Measurements from ENCODE around the gene STYXL1. TPM values are rescaled to one million over a fixed set of nuclear protein-coding genes. Genes with fewer than 3 reads are reported as not detected.

Gene STYXL1
- polyA plus RNA-seq, 12 donors, result 16.5 to 35.7 (median 22.0) TPM; not detected in 1

GRCh38 chr7:75960372-75960771 lies 87.4 kb downstream of the STYXL1 start:
- DNase-seq, result no peak

DNA sequence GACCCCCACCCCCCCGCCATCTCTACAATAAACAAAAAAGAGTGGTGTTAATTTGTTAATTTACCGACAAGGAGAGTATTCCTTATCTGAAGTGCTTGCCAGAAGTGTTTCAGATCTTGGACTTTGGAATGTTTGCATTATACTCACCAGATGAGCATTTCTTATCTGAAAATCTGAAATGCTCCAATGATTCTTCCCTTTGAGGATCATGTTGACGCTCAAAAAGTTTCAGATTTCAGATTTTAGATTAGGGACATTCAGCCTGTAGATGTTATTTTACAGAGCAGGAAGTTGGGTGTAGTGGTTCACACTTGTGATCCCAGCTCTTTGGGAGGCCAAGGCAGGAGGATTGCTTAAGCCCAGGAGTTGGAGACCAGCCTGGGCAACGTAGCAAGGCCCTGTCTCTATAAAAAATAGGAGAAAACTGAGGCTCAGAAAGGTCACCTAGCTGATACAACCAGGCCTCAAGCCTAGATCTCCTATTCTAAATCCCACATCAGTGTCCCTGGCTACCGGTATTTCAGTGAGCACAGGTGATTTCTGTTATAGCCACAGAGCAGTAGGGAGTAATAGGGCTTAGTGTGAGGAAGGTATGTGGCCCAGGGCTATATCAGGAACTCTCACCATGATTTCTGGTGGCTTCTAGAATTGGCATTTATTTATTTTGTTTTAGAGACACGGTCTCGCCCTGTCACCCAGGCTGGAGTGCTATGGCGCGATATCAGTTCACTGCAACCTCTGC lies 88.8 kb downstream of the STYXL1 start:
- no peak for DNase-seq

DNA sequence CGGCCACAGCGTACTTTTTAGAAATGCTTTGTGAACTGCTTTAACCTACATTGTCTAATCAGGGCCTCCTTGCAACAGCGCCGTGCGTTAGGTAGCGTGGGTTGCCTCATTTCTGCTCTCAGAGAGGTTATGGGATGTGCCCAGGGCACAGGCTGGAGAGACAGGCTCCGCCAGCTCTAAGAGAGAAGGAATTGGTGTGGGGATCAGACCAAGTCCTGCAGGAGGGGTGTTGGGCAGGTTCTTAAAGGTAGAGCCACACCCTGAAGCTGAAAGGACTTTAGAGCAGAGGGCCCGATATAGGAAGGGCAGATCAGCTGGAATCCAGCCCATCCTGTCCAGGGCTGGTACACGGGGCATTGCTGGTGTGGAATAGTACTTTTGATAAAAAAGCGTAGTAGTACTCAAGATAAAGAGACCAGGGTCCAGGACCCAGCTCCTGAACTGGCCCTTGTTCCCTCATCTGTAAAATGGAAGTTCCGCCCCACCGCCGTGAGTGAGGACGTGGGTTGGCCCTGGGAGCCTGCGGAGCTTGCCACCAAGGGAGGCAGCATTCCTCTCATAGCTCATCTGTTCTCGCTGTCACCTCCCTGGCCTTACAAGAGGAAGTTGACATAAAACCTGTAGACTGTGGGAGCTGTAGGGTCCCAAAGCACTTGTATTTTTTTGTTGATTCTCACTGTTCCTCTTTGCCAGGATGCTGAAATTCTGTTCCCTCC lies 90.6 kb downstream of the STYXL1 start:
- DNase-seq, result no peak

DNA sequence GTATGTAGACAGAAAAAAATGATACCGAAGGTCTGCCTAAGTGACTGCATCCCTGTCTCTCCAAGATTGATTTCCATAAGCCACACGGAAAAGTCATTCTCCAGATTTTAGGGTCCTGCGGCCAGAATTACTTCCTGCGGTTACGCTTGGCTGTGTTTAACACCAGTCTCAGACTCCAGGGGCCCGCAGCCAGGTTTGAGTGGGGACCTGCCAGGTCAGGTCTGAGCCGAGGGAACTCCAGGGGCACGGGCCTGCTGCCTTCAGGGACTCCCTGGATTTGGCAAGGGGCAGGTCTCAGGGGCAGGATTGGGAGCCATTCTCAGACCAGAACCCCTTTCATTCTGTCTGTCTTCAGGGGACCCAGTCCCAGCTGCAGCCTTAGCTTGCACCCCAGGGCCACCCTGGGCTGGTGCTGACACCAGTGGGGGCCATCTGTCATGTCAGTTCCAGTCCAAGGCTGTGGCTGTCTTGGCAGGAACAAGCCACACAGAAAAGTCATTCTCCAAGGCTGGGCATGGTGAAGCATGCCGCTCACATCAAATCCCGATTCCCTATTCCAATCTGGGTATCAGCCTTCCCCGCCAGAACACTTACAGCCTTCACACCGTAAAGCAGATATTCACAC lies 92.4 kb downstream of the STYXL1 start:
- no peak for DNase-seq

GRCh38 chr7:75953931-75954330 lies 93.9 kb downstream of the STYXL1 start:
- DNase-seq, result no peak

- DNase-seq, result no peak
Observed at GRCh38 chr7:75953431-75953830, 94.4 kb downstream of the STYXL1 start.

DNA sequence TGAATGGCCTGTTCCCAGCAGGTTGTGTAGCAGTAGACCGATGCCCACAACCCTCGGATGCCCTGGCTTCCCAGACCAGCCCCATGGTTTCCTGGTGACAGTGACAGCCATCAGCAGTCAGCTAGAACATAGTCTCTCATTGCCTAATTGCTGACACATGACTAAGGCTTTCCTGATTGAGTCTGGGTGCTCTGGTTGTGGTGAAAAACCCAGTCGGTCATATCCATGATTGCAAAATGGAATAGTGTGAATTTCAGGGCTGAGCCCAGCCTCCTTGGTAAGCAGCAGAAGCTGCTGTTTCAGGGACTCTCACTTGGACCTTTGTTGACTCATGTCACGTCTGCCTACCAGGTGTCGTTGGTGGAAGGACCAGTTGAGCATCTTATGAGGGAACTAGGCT lies 96.3 kb downstream of the STYXL1 start:
- no peak for DNase-seq

DNA sequence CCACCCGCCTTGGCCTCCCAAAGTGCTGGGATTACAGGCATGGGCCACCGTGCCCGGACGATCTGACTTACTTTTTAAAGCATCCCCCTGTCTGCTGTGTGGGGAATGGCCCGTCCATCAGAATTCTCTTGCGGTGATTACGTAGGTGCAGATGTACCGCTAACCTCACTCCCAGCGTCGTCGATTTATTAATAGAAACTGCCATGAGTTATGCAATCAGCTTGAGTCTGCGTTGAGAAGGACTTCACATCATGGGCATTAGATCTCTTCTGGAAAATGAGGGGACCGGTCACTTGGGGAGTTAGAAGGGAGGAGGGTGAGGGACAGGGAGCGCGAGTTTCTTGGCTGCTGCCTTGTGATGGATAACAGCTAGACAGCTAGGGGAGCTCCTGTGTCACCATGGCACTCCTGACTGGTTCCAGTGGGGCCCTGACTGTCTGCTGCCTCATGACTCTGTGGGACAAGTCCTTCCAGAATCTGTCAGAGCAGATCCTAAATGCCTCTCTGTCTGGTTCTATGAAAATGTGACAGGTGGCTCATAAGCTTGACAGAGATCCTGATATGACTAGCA lies 97.6 kb downstream of the STYXL1 start:
- DNase-seq, result no peak

- DNase-seq, result no peak
Observed at GRCh38 chr7:75948179-75948578, 99.6 kb downstream of the STYXL1 start.

Other genes starting within 250 kb of the STYXL1 start
- under 1 TPM in 3 of 12 donors, not detected in 9; 0.28 to 0.35 (median 0.33) TPM for gene CCL24, start 234.2 kb downstream of the STYXL1 start, polyA plus RNA-seq (ENCODE audit: insufficient read length in 12 of 12)
- gene RHBDD2, start 169.0 kb downstream of the STYXL1 start, polyA plus RNA-seq (ENCODE audit: insufficient read length in 12 of 12), result 10 to 100 TPM in 11 of 12 donors, not detected in 1; 14.2 to 36.3 (median 18.6) TPM
- gene POR, start 132.8 kb downstream of the STYXL1 start, polyA plus RNA-seq (ENCODE audit: insufficient read length in 12 of 12), result 10 to 100 TPM in 11 of 12 donors, not detected in 1; 23.4 to 58.4 (median 31.8) TPM
- 100 to 1,000 TPM in 1 of 12 donors, 10 to 100 TPM in 10, not detected in 1; 30.6 to 103 (median 40.4) TPM for gene TMEM120A, start 53.4 kb downstream of the STYXL1 start, polyA plus RNA-seq (ENCODE audit: insufficient read length in 12 of 12)
- gene MDH2, start 106 bp upstream of the STYXL1 start, polyA plus RNA-seq (ENCODE audit: insufficient read length in 12 of 12), result 100 to 1,000 TPM in 11 of 12 donors, not detected in 1; 141 to 244 (median 185) TPM
- gene SRRM3, start 153.9 kb upstream of the STYXL1 start, polyA plus RNA-seq (ENCODE audit: insufficient read length in 12 of 12), result 1 to 10 TPM in 1 of 12 donors, under 1 TPM in 9, not detected in 2; 0.23 to 1.2 (median 0.48) TPM

All from muscle of arm (tissue), 12 donors.